HepG2 (cell line): ENCODE data around the gene ANO2. TPM values are rescaled to one million over a fixed set of nuclear protein-coding genes. Genes with fewer than 3 reads are reported as not detected.

Source experiments
- ATAC-seq: fragments of 200-7000 bp; cut with Tn5 transposase; 3 replicates; pipeline ENCODE4 v1.9.1; 2020; ENCODE audit warnings: mild to moderate bottlenecking, moderate library complexity
- BruUV-seq: library from RNA; stranded (reverse); fragments of 400-500 nt; replicated peaks from 2 replicates; lab custom pipeline; 2021; lab: Mats Ljungman, UMichigan
- CTCF ChIA-PET: fragments of 300-600 bp; formaldehyde crosslinking; extraction: SDS; loops from one replicate; lab custom pipeline; 2021; ENCODE audit warnings: low total read pairs, inconsistent platforms, low intra/inter-chr PET ratio; lab: Yijun Ruan, JAX
- POLR2A ChIA-PET: fragments of 350-600 bp; sonication (Branson Sonifier 250); formaldehyde crosslinking; loops from one replicate; lab custom pipeline; 2020; ENCODE audit warnings: antibody characterized with exemption, inconsistent platforms; lab: Yijun Ruan, JAX
- DNase-seq: peaks from one replicate; pipeline ENCODE4 v3.0.0-alpha.2; 2015; ENCODE audit warnings: low spot score
- FAIRE-seq: peaks from 3 replicates; lab custom pipeline; 2011; peaks lifted over from hg19 to GRCh38; lab: Jason Lieb, UNC
- H2AFZ ChIP-seq: one replicate; pipeline ENCODE4 v1.6.1; 2011; ENCODE audit warnings: low read length, inconsistent platforms
- H3K27ac ChIP-seq: fragments of 300-600 bp; 3 replicates; pipeline ENCODE4 v1.8.0; 2011; ENCODE audit warnings: mixed run types, mild to moderate bottlenecking, mixed read lengths, low read length, inconsistent platforms; ENCODE audit not compliant: insufficient read depth; ENCODE audit errors: extremely low read length
- H3K27me3 ChIP-seq, 2 experiments: fragments of 200-600 bp in 1 of 2; 2 replicates in 1 of 2; 3 replicates in 1 of 2; pipeline versions ENCODE4 v1.6.0 to v1.8.0; 2011; ENCODE audit warnings: low read length in 2 of 2, mild to moderate bottlenecking in 2 of 2, moderate library complexity in 2 of 2, inconsistent platforms in 1 of 2; ENCODE audit not compliant: insufficient read depth in 2 of 2, control insufficient read depth in 1 of 2
- H3K36me3 ChIP-seq, 2 experiments: fragments of 200-600 bp in 1 of 2; replicated peaks in 1 of 2; 2 replicates in 1 of 2; 3 replicates in 1 of 2; pipeline versions ENCODE4 v1.5.1 to v1.8.0; 2011; ENCODE audit warnings: low read length in 2 of 2, inconsistent platforms in 1 of 2; ENCODE audit not compliant: insufficient read depth in 2 of 2, control insufficient read depth in 1 of 2
- H3K4me1 ChIP-seq: 2 replicates; pipeline ENCODE4 v1.5.1; 2012; ENCODE audit warnings: low read length, inconsistent platforms; ENCODE audit not compliant: insufficient read depth
- H3K4me2 ChIP-seq: 2 replicates; pipeline ENCODE4 v1.6.0; 2011; ENCODE audit warnings: low read depth, low read length, inconsistent platforms
- H3K4me3 ChIP-seq, 3 experiments: fragments of 200-600 bp in 1 of 3; sonication (generic), shearing (Covaris generic) in 1 of 3; replicated peaks in 1 of 3; 2 replicates each; pipeline ENCODE4 v1.5.1; 2011 to 2016; ENCODE audit warnings: low read length in 3 of 3, inconsistent platforms in 2 of 3, low read depth in 2 of 3, mild to moderate bottlenecking in 2 of 3, control low read depth in 1 of 3, mixed read lengths in 1 of 3; ENCODE audit not compliant: insufficient read depth in 1 of 3
- H3K79me2 ChIP-seq: one replicate; pipeline ENCODE4 v1.6.1; 2011; ENCODE audit warnings: low read length, inconsistent platforms; ENCODE audit not compliant: insufficient read depth
- H3K9ac ChIP-seq: 2 replicates; pipeline ENCODE4 v1.6.0; 2011; ENCODE audit warnings: mild to moderate bottlenecking, low read depth, low read length, inconsistent platforms; ENCODE audit not compliant: insufficient read depth
- H3K9me3 ChIP-seq: 2 replicates; pipeline ENCODE4 v1.5.1; 2012; ENCODE audit warnings: mild to moderate bottlenecking, low read length
- H4K20me1 ChIP-seq: 2 replicates; pipeline ENCODE4 v1.6.0; 2011; ENCODE audit warnings: inconsistent platforms, mild to moderate bottlenecking, low read length, moderate library complexity; ENCODE audit not compliant: insufficient read depth
- AKAP8 ChIP-seq: sonication (generic); formaldehyde crosslinking; IDR thresholded peaks from 2 replicates; pipeline ENCODE4 v1.5.1; 2020; ENCODE audit warnings: mild to moderate bottlenecking, missing genetic modification reagents
- HOXA9 ChIP-seq: sonication (generic); formaldehyde crosslinking; IDR thresholded peaks from 2 replicates; pipeline ENCODE4 v1.8.1; 2022; ENCODE audit warnings: missing genetic modification reagents, mild to moderate bottlenecking, moderate library complexity, borderline replicate concordance
- NCOA5 ChIP-seq: sonication (generic); formaldehyde crosslinking; IDR thresholded peaks from 2 replicates; pipeline ENCODE4 v1.4.0; 2020; ENCODE audit warnings: missing genetic modification reagents
- ONECUT2 ChIP-seq: sonication (generic); formaldehyde crosslinking; IDR thresholded peaks from 2 replicates; pipeline ENCODE4 v1.4.0; 2020; ENCODE audit warnings: missing genetic modification reagents
- PBX3 ChIP-seq: sonication (generic); formaldehyde crosslinking; IDR thresholded peaks from 2 replicates; pipeline ENCODE4 v1.8.1; 2023; ENCODE audit warnings: missing genetic modification reagents, inconsistent platforms, borderline replicate concordance
- PHB2 ChIP-seq: fragments of 450-650 bp; IDR thresholded peaks from 2 replicates; pipeline ENCODE4 v1.6.1; 2018; ENCODE audit not compliant: partially characterized antibody
- PLRG1 ChIP-seq: fragments of 450-650 bp; conservative IDR thresholded peaks from 2 replicates; pipeline ENCODE4 v1.6.1; 2016
- ZC3H4 ChIP-seq: sonication (generic); formaldehyde crosslinking; IDR thresholded peaks from 2 replicates; pipeline ENCODE4 v1.4.0; 2020; ENCODE audit warnings: missing genetic modification reagents, borderline replicate concordance
- ZIK1 ChIP-seq: sonication (generic); formaldehyde crosslinking; IDR thresholded peaks from 2 replicates; pipeline ENCODE4 v1.5.0; 2020; ENCODE audit warnings: mild to moderate bottlenecking, low read depth, missing genetic modification reagents, borderline replicate concordance
- ZMYM2 ChIP-seq: sonication (generic); formaldehyde crosslinking; IDR thresholded peaks from 2 replicates; pipeline ENCODE4 v1.8.0; 2022; ENCODE audit warnings: mild to moderate bottlenecking, missing genetic modification reagents
- WGBS: methylation state at CpG from one replicate; pipeline ENCODE4 v1.1.6; 2017; ENCODE audit warnings: low lambda C conversion rate; 5-methylcytosine and 5-hydroxymethylcytosine counted together
- in situ Hi-C: cut with HindIII; loops from 2 replicates; pipeline ENCODE4 v1.10.0; 2017; ENCODE audit warnings: low pct_unique_long_range_greater_than_20kb; ENCODE audit not compliant: extremely low pct_ligation_motif_present
- intact Hi-C: fragments of 100-400 bp; cut with micrococcal nuclease; formaldehyde crosslinking; loops from one replicate; pipeline ENCODE4 v1.10.0; 2022; ENCODE audit not compliant: unreplicated experiment
- polyA plus RNA-seq, 8 experiments: library from polyadenylated mRNA; depleted of rRNA in 3 of 8; stranded (reverse) in 7 of 8; unstranded in 1 of 8; fragments of >200 nt; fragmentation: Illumina TruSeq in 4 of 8; extraction: Trizol in 4 of 8; gene quantifications; 2 replicates each; pipeline versions ENCODE4 v1.2.1 to v1.2.3, GENCODE V29; 2011 to 2016; ENCODE audit warnings: low read depth in 4 of 8, missing spikeins in 1 of 8, mixed read lengths in 1 of 8; ENCODE audit not compliant: insufficient read depth in 1 of 8
- total RNA-seq, 5 experiments: library from RNA; depleted of rRNA; stranded (reverse); fragments of >200 nt; fragmentation: Illumina TruSeq; extraction: Trizol; gene quantifications; 2 replicates each; pipeline ENCODE4 v1.2.3, GENCODE V29; 2016; ENCODE audit warnings: low read depth in 1 of 5

ANO2 gene
- total and polyA plus RNA-seq, 2 of the 13 experiments (the other 11 are each of a cell fraction or from before 2014, with no cell fraction given) = 0.18 TPM; not detected in 1

- in situ Hi-C loops = no loop called here
- no peak for TF ChIP-seq AKAP8
- TF ChIP-seq PHB2 = no peak
- no peak for TF ChIP-seq NCOA5 (CRISPR knock-in tag)
- TF ChIP-seq PLRG1 = no peak
- TF ChIP-seq HOXA9 (CRISPR knock-in tag) = no peak
- no peak for TF ChIP-seq ZIK1 (CRISPR knock-in tag)
- no peak for TF ChIP-seq ZC3H4
- TF ChIP-seq PBX3 (CRISPR knock-in tag) = no peak
- no peak for TF ChIP-seq ZMYM2 (CRISPR knock-in tag)
- TF ChIP-seq ONECUT2 (CRISPR knock-in tag) = no peak
- no peak overlapping the region for H3K4me3 ChIP-seq
- intact Hi-C loops = loop anchor here (5.0 kb wide), 1 partner anchor 393 kb away; no protein-coding TSS in a partner anchor
- H3K27me3 ChIP-seq = peaks cover 0 to under 1% of the 10 kb centered on the region in 2 experiments; a peak in 1 of 5 replicates
- H3K9ac ChIP-seq = no peak overlapping the region
- no peaks in the 10 kb centered on the region for H4K20me1 ChIP-seq
- ATAC-seq = no peak
- no TSS peak for BruUV-seq
- ChIA-PET CTCF (no interaction called here), POLR2A (no interaction called here)
- no peak overlapping the region for H2AFZ ChIP-seq
- H3K9me3 ChIP-seq = no peaks in the 10 kb centered on the region
- H3K79me2 ChIP-seq = no peaks in the 10 kb centered on the region
- H3K4me1 ChIP-seq = peaks cover 18% of the 10 kb centered on the region
- H3K27ac ChIP-seq = no peak overlapping the region
- no peak for FAIRE-seq
- no peak for DNase-seq
- 12% methylated on average over 4 of the region's 4 CpGs for WGBS
- H3K4me2 ChIP-seq = no peak overlapping the region
- H3K36me3 ChIP-seq = no peaks in the 10 kb centered on the region
Observed at GRCh38 chr12:5585178-5585577, 359.9 kb downstream of the ANO2 start.
